ENCODE measurements around the gene MTFR1L. TPM values are rescaled to one million over a fixed set of nuclear protein-coding genes. Genes with fewer than 3 reads are reported as not detected.

MTFR1L gene
- total RNA-seq, 1 donor from 2014 or later = 76.8 TPM

DNA sequence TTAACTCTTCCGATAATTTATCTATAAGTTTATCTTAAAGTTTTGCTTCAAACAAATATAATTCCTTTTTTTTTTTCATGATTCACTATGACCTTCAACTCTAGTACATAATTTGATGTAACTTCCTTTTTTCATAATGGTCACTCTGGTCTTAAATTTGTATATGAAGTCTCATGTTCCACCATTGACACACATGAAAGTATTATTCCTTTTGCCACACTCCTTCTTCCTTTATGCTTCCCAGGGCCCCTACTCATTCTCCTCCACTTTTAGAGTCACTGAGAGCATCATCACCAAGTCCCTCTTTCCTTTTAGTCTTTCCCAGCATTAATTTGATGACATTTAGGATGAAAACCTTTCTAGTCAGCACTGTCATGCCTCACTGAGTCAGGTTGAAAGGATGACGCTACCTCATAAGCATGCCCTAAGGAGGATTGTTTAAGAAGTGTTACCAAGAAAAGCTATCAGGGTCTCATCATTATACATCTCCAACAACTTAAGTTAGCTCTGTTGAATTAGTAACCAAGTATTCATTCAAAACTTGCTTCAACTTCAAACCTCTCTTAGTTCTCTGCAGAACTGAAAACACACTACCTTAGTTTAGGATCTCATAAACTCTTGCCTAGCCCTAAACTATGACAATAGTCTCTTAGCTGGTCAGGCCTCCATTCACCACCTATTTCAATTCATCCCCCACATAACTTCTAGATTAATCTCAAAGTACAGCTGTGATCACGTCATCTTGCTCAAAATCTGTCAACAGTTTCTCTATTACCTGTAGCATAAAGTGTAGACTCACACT lies 25.0 kb downstream of the MTFR1L start:
- no peak overlapping the region for H3K27ac Mint-ChIP-seq (ENCODE audit: unreplicated experiment)
- DNase-seq (ENCODE audit: extremely low spot score, unreplicated experiment) = no peak
- no peak overlapping the region for H3K4me3 Mint-ChIP-seq (ENCODE audit: unreplicated experiment)

DNA sequence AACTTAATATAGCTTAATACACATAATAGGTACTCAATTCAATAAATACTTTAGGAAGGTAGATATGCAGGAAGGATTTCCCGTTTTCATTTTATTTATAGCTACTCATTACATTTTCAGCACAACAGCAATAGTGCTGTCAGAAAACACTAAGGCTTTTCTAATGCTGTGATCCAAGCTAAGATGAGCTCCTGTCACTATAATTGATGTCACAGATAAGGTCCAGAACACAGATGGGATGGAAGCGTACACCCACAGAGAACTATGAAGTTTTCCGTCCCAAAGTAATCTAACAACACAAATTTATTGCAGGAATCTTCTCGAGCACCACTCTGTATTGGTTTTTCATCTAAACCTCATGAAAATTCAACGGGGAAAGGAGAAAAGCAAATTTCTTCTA lies 25.9 kb downstream of the MTFR1L start:
- TF ChIP-seq, protein P1, sequence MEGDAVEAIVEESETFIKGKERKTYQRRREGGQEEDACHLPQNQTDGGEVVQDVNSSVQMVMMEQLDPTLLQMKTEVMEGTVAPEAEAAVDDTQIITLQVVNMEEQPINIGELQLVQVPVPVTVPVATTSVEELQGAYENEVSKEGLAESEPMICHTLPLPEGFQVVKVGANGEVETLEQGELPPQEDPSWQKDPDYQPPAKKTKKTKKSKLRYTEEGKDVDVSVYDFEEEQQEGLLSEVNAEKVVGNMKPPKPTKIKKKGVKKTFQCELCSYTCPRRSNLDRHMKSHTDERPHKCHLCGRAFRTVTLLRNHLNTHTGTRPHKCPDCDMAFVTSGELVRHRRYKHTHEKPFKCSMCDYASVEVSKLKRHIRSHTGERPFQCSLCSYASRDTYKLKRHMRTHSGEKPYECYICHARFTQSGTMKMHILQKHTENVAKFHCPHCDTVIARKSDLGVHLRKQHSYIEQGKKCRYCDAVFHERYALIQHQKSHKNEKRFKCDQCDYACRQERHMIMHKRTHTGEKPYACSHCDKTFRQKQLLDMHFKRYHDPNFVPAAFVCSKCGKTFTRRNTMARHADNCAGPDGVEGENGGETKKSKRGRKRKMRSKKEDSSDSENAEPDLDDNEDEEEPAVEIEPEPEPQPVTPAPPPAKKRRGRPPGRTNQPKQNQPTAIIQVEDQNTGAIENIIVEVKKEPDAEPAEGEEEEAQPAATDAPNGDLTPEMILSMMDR (IDR thresholded peaks at IDR 0.05) = no peak
- H3K36me3 Mint-ChIP-seq (ENCODE audit: unreplicated experiment) = no peaks in the 10 kb centered on the region
- no peak overlapping the region for H3K4me3 Mint-ChIP-seq (ENCODE audit: unreplicated experiment)
- no peaks in the 10 kb centered on the region for H3K27me3 Mint-ChIP-seq (ENCODE audit: unreplicated experiment)
- no peak for DNase-seq (ENCODE audit: extremely low spot score, unreplicated experiment)
- H3K9me3 Mint-ChIP-seq (ENCODE audit: unreplicated experiment) = no peaks in the 10 kb centered on the region
- no peak overlapping the region for H3K27ac Mint-ChIP-seq (ENCODE audit: unreplicated experiment)
- no peaks in the 10 kb centered on the region for H3K4me1 Mint-ChIP-seq (ENCODE audit: unreplicated experiment)

More for the DNA sequence above, 25.0 kb downstream of the MTFR1L start:
- H3K9me3 Mint-ChIP-seq (ENCODE audit: unreplicated experiment) = no peaks in the 10 kb centered on the region
- no peaks in the 10 kb centered on the region for H3K36me3 Mint-ChIP-seq (ENCODE audit: unreplicated experiment)
- H3K27me3 Mint-ChIP-seq (ENCODE audit: unreplicated experiment) = no peaks in the 10 kb centered on the region
- TF ChIP-seq, protein P1 (IDR thresholded peaks at IDR 0.05) = no peak
- H3K4me1 Mint-ChIP-seq (ENCODE audit: unreplicated experiment) = no peaks in the 10 kb centered on the region

DNA sequence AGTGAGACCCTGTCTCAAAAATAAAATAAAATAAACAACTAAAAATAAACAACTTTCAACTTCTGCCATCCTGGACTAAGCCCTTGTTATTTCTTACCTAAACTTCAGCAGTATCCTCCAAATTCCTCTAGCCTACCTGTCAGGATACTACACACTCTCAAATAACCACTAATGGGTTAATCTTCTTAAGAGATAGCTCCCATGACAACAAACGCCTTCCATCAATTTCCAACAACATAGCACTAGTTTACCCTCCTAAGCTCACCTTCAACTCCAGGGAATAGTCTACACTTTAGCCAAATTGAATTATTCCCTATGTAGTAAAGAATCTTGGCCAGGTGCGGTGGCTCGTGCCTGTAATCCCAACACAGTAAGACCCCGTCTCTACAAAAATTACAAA lies 28.2 kb downstream of the MTFR1L start:
- TF ChIP-seq, protein P1 (IDR thresholded peaks at IDR 0.05) = no peak
- Mint-ChIP-seq H3K9me3 (ENCODE audit: unreplicated experiment) (no peaks in the 10 kb centered on the region), H3K4me3 (ENCODE audit: unreplicated experiment) (no peak overlapping the region), H3K27me3 (ENCODE audit: unreplicated experiment) (no peaks in the 10 kb centered on the region), H3K4me1 (ENCODE audit: unreplicated experiment) (no peaks in the 10 kb centered on the region), H3K27ac (ENCODE audit: unreplicated experiment) (no peak overlapping the region), H3K36me3 (ENCODE audit: unreplicated experiment) (no peaks in the 10 kb centered on the region)
- DNase-seq (ENCODE audit: extremely low spot score, unreplicated experiment) = no peak

DNA sequence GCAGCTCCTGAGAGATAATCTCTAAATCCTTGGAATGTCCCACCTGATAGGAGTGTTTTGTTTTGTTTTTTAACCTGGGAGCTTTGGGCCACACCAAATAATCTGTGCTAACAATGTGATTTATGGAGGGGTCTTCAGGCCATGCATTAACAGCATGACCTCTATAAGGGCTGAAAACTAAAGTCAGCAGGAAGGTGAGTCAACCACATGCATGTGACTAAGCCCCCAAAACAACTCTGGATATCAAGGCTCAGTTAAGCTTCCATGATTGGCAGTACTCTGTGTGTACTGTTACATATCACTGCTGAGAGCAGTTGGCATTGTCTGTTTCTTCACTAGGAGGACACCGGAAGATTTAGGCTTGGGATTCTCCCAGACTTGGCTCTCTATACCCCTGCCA lies 28.8 kb downstream of the MTFR1L start:
- Mint-ChIP-seq H3K36me3 (ENCODE audit: unreplicated experiment) (no peaks in the 10 kb centered on the region), H3K27ac (ENCODE audit: unreplicated experiment) (no peak overlapping the region), H3K4me1 (ENCODE audit: unreplicated experiment) (no peaks in the 10 kb centered on the region), H3K9me3 (ENCODE audit: unreplicated experiment) (no peaks in the 10 kb centered on the region), H3K4me3 (ENCODE audit: unreplicated experiment) (no peak overlapping the region), H3K27me3 (ENCODE audit: unreplicated experiment) (no peaks in the 10 kb centered on the region)
- TF ChIP-seq, protein P1 (IDR thresholded peaks at IDR 0.05) = no peak
- DNase-seq (ENCODE audit: extremely low spot score, unreplicated experiment) = no peak

DNA sequence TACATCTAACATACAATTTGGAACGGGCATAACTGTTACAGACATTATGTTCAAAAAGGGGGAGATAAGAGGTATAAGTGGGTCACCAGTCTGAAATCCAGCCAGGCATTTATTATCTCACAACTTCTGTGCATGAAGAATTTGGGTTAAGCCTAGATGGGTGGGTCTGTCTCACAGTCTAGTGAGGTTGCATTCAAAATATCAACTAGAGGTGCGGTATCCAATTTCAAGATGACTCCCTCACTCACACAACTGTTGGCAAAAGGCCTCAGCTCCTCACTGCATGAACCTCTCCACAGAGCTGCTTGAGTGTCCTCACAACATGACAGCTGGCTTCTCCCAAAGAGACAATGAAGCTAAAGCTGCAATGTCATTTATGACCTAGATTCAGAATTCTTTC lies 34.8 kb downstream of the MTFR1L start:
- no peak overlapping the region for H3K4me3 Mint-ChIP-seq (ENCODE audit: unreplicated experiment)
- no peaks in the 10 kb centered on the region for H3K9me3 Mint-ChIP-seq (ENCODE audit: unreplicated experiment)
- DNase-seq (ENCODE audit: extremely low spot score, unreplicated experiment) = no peak
- peaks cover 8% of the 10 kb centered on the region for H3K4me1 Mint-ChIP-seq (ENCODE audit: unreplicated experiment)
- H3K27ac Mint-ChIP-seq (ENCODE audit: unreplicated experiment) = no peak overlapping the region
- TF ChIP-seq, protein P1 (IDR thresholded peaks at IDR 0.05) = no peak
- H3K27me3 Mint-ChIP-seq (ENCODE audit: unreplicated experiment) = no peaks in the 10 kb centered on the region
- no peaks in the 10 kb centered on the region for H3K36me3 Mint-ChIP-seq (ENCODE audit: unreplicated experiment)

Measured in osteocyte (in vitro differentiated cells).